EH (cell line): ENCODE results near the gene TAF4.
"Not testable (repeated sequence)": the region's sequence is repeated elsewhere in the genome, so short reads cannot be mapped to it uniquely, and the experiment has no call there.

Experiments
- DNase-seq: peaks from one replicate; pipeline ENCODE4 v3.0.0-alpha.2; 2015; ENCODE audit warnings: low read depth

Gene TAF4

DNA sequence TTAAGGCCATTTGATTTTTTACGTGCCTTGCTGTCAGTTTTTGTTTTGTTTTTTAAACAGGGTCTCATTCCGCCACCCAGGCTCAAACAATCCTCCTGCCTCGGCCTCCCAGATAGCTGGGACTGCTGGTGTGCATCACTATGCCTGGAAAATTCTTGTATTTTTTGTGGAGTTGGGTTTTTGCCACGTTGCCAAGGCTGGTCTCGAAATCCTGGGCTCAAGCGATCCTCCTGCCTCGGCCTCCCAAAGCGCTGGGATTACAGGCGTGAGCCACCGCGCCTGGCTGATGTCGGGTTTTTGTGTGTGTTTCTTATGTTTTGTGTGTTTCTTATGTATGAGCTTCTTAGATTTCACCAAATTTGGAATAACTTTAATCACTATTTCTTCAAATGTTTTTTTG lies 104.8 kb downstream of the TAF4 start:
- no peak for DNase-seq

DNA sequence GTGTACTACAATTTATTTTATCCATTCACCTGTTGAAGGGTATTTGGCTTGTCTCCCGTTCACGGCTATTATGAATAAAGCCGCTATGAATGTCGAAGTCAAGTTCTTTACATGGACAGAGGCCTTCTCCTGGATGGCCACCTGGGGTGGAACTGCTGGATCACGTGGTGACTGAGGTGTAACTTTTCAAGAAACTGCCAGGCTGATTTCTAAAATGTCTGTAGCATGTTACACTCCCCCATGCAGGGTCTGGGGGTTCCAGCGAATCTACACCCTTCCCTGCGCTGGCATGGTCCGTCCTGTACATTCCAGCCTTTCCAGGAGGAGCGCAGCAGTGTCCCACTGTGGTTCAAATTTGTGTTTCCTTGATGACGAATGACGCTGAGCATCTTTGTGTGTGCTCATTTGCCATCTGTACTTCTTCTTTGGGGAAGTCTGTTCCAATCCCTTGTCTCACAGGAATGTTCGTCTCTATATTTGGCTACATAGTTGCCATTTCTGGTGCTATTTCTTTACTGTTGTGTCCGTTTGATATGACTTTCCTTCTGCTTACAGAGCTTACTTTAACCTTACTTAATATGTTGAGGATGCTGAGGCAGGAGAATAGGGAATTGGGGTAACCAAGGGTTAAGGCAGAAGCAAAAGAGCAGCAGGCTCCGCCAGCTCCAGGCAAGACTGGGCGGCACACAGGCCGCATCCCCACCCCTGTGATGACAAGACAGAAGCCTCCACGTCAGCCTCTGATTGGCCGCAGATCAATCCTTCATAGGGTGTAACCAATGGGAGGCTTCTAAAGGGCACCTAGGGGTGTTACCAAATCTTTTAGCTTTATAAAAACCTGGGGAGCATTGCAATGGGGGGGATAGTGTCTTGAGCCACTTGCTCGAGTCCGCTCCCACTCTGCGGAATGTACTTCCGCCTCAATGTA lies 106.6 kb downstream of the TAF4 start:
- peak; percentile 14 for DNase-seq

DNA sequence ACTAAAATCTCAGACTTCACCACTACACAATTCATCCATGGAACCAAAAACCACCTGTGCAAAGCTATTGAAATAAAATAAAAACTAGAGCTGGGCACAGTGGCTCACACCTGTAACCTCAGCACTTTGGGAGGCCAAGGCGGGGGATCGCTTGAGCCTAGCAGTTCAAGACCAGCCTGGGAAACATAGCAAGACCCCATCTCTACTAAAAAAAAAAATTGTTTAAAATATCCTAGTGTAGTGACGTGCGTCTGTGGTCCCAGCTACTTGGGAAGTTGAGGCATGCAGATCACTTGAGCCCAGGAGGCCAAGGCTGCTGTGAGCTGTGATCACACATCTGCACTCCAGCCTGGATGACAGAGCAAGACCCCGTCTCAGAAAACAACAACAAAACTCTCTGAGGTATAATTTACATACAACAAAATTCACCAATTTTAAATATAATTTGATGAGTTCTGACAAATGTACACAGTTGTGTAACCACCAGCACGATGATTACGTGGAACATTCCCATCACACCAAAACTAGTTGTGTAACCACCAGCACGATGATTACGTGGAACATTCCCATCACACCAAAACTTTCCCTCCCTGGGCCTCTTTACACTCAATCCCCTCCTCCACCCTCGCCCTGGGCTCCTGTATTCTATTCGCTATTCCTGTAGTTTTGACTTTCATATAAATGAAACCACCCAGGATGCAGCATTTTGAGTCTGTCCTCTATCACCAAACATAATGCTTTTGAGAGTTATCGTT lies 107.5 kb downstream of the TAF4 start:
- no peak for DNase-seq

DNA sequence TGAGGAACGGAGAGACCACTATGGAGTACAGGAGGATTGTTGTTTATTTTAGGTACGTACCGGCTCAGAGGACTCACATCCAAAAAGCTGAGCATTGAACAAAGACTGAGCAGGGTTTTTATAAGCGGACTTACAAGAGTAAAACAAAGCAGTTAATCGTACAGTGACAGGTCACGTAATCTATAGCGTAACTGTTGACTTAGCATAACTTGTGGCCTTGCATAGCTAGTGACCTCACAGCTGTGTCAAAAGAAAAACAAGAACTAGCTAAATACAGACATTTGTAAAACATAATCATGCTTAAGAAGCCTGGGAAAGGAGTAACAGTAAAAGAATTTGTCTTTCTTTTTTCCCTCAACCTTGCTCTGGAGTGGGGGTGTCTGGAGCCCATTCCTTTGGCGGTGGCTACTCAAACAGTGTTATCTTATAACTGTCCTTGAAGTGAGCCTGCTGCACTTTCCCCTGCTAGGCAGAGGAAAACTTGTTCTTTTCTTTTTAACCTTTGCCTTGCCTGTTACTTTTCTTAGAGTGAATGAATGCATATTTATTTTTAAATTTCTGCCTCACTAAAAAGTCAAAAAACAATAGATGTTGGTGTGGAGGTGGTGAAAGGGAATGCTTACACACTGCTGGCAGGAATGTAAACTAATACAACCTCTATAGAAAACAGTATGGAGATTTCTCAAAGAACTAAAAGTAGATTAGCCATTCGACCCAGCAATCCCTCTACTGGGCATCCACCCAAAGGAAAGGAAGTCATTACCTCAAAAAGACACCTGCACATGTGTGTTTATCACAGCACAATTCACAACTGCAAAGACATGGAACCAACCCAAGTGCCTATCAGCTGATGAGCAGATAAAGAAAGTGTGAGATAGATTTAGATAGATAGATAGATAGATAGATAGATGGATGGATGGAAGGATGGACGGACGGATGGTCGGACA lies 109.0 kb downstream of the TAF4 start:
- no peak for DNase-seq

DNA sequence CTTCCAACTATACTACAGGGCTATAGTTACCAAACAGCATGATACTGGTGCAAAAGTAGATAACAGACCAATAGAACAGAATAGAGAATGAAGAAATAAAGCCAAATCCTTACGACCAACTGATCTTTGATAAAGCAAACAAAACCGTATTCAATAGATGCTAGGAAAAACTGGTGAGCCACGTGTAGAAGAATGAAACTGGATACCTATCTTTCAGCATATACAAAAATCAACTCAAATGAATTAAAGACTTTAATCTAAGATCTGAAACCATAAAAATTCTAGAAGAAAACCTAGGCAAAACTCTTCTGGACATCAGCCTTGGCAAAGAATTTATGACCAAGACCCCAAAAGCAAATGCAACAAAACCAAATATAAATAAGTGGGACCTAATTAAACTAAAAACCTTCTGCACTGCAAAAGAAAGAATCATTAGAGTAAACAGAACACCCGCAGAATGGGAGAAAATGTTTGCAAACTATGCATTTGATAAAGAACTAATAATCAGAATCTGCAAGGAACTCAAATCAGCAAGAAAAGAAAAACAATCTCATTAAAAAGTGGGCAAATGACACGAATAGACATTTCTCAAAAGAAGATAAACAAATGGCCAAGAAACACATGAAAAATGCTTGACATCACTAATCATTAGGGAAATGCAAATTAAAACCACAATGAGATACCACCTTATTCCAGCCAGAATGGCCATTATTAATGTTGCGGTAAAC lies 109.8 kb downstream of the TAF4 start:
- DNase-seq: no peak

DNA sequence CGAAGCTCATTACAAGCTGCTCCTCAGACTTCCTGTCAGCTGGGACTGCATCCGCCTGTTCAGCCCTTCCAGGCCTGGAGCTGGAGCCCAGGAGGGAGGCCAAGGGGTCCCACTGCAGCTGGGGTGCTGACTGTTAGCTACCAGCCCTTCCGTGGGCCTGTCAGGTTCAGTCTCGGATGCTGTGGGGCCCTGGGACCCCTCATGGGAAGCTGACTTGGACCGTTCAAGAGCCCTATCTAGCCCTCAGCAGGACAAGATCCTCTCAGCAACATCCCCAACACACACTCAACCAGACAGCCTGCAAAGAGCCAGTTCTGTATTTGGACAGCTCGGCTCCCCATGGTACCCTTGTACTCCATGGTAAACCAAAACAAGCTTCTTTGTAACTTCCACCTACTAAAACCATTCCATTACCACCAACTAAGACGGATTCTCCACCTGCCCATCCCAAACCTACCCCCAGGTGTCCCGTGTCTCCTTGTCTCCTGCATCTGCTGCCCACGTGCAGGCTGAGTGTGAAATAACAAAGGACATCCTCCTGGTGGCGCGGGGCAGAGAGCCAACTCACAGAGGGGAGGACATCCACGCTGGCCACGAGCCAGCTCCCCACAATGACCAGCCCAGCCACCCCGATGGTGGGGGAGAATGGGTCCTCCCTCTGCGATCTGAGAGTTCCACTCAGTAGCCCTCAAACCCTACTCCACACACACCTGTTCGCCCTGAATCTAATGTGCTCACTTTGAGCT lies 111.2 kb downstream of the TAF4 start:
- no peak for DNase-seq

DNA sequence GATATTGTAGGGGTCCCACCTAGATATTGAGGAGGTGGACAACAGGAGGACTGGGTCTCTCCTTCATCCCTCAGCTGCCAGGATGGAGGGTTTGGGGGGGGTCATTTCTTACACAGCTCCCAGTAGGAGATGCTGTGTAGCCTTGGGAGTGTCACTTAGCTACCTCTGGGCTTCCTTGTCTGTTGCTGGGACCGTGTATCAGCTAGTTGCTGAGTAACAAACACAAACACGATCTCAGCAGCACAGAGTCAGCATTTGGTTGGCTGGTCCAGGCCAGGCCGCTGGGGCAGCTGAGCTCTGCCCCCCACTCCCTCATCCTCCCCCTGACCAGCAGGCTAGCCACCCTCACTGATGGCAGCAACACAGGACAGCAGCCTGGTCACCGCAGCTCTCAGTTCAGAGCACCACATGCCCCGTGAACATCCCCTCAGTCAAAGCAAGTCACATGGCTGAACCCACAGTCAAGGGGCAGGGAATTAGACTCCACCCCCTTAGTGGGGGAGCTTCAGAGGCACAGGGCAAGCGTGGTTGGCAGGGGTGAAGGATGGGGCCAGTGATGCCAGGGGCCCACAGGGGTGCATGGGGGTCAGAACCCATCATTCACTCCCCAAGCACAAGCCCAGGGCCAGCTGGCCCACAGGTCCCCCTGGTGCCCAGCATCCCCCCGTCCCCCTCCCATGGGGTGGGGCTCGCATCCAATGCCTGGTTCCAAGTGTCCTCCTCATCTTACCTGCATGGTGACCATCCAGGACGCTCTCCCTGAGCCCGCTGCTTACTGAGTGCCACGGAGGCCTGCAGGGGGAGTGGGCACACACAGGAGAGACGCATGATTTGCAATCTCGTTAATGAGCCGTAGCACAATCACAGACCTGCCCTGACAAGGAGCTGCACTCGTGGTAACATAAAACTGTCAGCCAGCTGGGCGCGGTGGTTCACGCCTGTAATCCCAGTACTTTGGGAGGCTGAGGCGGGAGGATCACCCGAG lies 112.4 kb downstream of the TAF4 start:
- DNase-seq: no peak

DNA sequence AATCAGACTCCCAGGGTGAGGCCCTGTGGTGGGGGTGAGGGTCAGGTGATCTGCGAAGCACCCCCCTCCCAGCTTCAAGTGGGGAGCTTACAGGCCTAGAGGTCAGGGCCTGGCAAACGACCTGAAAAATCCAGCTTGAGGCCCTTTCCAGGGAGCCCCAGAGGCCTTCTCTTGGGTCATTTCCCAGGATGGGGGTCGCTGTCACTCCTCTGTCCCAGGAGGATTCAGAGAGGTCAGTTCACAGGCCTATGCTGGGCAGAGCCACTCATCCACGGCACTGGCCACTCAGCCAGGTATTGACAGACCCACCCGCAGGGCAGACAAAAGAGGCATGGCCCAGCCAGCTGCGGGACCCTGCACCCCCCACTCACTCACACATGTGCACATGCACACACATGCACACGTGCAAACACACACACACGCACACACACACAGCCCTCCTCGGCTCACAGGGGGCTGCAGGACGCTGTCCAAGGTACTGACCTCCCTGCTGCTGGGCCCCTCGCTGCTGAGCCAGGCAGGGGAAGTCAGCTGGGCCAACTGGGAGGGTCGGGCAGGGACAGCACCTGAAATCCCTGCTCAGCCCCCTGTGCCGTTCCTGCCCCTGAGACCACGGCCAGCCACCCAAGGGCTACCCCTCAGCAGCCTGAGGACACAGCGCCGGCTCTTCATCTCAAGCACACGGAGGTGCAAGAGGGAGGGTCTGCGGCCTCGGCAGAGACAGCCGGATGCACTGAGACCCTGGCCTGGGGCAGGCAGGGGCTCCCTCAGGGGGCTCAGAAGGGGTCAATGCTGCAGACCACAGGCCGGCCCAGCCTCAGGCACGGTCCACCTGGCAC lies 113.8 kb downstream of the TAF4 start:
- peak; percentile 12 for DNase-seq

DNA sequence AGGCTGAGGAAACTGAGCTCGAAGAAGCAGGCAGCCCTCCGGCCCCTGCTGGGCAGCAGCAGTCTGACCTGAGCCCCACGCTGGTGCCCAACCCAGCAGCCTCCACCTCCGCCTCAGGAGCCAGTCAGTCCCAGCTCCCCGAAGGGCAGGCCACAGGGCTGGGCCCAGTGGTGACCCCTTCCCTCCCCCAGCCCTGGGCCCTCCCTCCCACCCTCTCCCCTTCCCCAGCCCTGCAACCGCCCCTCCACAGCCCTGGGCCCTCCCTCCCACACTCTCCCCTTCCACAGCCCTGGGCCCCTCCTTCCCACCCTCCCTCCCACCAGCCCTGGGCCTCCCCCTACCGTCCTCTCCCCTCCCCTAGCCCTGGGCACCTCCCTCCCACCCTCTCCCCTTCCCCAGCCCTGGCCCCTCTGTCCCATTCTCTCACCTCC lies 115.0 kb downstream of the TAF4 start:
- DNase-seq: no peak

DNA sequence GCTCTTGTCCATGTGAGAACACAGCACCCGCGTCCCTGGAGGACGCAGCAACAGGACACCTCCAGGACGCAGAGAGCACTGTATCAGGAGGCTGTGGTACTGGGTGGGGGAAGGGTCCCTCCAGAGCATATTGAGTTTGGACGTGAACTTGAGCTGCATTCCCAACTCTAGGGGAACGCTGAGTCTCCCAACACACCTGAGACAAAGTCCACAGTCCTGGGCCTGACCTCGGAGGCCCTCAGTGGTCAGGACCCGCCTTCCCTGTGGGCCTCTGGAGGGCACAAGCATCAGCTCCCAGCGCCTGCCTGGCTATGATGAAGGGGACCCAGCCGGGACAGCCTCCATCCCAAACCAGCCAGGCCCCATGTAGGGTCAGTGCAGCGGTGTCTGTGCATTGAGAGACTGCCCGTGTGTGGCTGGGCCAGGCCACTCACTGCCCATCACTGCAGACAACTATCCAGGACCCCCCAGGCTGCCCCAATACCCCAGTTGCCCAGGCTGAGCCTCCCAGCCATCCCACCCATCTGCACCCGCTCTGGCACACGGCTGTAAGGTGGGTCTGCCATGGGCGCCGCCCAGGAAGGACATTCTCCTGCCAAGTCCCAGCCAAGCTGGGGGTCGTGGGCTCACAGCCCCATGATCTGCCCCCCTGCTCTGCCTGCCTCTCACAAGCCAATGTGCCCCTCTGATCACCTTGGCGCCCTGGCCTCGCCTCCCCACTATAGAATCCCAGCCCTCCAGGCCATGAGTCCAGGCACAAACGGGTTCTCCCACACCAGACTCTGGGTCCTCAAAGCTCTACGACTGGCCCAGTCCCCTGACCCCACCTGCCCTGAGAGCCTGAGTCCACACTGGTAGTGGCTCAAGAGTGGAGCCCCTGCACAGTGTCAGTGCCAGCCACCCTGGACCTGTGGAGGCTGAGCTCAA lies 115.7 kb downstream of the TAF4 start:
- no peak for DNase-seq

DNA sequence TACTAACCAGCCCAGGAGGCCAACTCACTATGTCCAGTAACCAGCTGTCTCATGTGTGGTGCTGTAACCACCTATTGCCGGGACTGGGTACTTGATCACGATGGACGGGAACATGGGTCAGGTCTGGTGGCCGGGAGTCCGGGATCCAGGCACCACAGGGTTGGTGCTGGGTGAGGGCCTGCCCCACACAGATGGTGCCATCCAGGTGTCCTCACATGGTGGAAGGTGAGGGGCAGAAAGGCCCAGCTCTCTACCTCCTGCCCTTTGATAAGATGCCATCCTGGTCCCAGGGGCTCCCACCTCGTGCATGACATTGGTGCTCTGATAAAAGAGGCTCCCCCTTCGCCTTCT lies 116.3 kb downstream of the TAF4 start:
- DNase-seq: no peak

DNA sequence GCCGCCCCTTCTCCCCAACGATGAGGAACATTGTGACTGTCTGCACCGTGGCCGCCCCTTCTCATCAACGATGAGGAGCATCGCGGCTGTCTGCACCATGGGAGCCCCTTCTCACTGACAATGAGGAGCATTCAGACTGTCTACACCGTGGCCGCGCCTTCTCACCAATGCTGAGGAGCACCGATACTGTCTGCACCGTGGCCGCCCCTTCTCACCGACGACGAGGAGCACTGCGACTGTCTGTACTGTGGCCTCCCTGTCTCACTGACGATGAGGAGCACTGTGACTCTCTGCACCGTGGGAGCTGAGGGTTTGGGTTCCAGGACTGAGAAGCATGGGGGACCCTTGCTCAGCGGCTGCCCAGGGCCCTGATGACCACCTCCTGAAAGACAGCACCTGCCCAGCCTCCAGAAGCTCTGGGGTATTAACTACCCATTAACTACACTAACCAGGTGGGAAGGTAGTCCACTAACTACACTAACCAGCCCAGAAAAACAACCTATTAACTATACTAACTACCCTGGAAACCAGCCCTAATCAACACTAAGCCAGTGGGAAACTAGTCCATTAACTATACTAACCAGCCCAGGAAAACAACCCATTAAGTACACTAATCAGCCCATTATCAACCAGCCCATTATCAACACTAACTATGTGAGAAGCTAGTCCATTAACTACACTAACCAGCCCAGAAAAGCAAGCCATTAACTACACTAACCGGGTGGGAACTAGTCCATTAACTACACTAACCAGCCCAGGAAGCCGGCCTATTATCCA lies 116.9 kb downstream of the TAF4 start:
- no peak for DNase-seq

DNA sequence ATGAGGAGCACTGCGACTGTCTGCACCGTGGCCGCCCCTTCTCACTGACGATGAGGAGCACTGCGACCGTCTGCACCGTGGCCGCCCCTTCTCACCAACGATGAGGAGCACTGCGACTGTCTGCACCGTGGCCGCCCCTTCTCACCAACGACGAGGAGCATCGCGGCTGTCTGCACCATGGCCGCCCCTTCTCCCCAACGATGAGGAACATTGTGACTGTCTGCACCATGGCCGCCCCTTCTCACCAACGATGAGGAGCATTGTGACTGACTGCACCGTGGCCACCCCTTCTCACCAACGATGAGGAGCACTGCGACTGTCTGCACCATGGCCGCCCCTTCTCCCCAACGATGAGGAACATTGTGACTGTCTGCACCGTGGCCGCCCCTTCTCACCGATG lies 117.6 kb downstream of the TAF4 start:
- DNase-seq: not testable (repeated sequence)

DNA sequence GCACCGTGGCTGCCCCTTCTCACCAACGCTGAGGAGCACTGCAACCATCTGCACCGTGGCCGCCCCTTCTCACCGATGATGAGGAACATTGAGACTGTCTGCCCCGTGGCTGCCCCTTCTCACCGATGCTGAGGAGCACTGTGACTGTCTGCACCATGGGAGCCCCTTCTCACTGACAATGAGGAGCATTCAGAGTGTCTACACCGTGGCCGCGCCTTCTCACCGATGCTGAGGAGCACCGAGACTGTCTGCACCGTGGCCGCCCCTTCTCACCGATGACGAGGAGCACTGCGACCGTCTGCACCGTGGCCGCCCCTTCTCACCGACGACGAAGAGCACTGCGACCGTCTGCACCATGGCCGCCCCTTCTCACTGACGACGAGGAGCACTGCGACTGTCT lies 120.2 kb downstream of the TAF4 start:
- DNase-seq: not testable (repeated sequence)

DNA sequence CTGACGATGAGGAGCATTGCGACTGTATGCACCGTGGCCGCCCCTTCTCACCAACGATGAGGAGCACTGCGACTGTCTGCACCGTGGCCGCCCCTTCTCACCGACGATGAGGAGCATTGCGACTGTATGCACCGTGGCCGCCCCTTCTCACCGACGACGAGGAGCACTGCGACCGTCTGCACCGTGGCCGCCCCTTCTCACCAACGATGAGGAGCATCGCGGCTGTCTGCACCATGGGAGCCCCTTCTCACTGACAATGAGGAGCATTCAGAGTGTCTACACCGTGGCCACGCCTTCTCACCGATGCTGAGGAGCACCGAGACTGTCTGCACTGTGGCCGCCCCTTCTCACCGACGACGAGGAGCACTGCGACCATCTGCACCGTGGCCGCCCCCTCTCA lies 120.7 kb downstream of the TAF4 start:
- DNase-seq: not testable (repeated sequence)

DNA sequence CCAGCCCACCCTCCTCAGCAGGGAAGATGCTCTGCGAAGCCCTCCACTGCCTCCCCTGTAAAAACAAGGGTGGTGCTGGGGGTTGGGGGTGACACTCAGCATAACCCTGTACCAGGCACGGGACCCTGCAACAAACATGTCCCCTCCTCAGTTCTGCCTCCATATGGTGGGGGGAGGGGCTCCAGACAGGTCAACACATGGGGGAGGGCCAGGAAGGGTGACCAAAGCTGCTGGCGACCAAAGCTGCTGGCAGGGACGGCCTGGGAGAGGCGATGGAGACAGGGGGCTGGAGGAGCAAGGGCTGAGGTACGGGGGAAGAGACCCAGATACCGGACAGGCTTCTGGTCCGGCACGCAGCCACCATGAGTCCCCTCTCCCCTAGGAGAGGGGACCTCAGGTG lies 123.2 kb downstream of the TAF4 start:
- no peak for DNase-seq
